ENCODE data around the gene SIX4. TPM values are rescaled to one million over a fixed set of nuclear protein-coding genes. Genes with fewer than 3 reads are reported as not detected.
"Not testable (repeated sequence)": the region's sequence is repeated elsewhere in the genome, so short reads cannot be mapped to it uniquely, and the experiment has no call there.

Gene SIX4
- polyA plus RNA-seq (ENCODE audit: insufficient read length), result 21.9 TPM

- peak; percentile 52 for DNase-seq (ENCODE audit: low read depth)
These were observed at the start of gene SIX4 for GRCh38 chr14:60723907-60724618. Gene SIX4 (minus strand): TSS chr14:60724351. CDS start chr14:60724074, 277 bp downstream.

GRCh38 chr14:60773558-60773957 lies 49.4 kb upstream of the SIX4 start:
- DNase-seq (ENCODE audit: low read depth), result no peak

GRCh38 chr14:60771117-60771516 lies 47.0 kb upstream of the SIX4 start:
- no peak for DNase-seq (ENCODE audit: low read depth)

GRCh38 chr14:60768602-60769001 lies 44.5 kb upstream of the SIX4 start:
- DNase-seq (ENCODE audit: low read depth), result no peak

GRCh38 chr14:60760644-60761364 lies 36.7 kb upstream of the SIX4 start:
- no peak for DNase-seq (ENCODE audit: low read depth)

GRCh38 chr14:60760209-60760608 lies 36.1 kb upstream of the SIX4 start:
- DNase-seq (ENCODE audit: low read depth), result no peak

- DNase-seq (ENCODE audit: low read depth), result no peak
These were observed 34.7 kb upstream of the SIX4 start for GRCh38 chr14:60758885-60759284.

- DNase-seq (ENCODE audit: low read depth), result no peak
These were observed 33.4 kb upstream of the SIX4 start for GRCh38 chr14:60757567-60758002.

- no peak for DNase-seq (ENCODE audit: low read depth)
These were observed 32.7 kb upstream of the SIX4 start for GRCh38 chr14:60756847-60757246.

- DNase-seq (ENCODE audit: low read depth), result no peak
These were observed 29.3 kb upstream of the SIX4 start for GRCh38 chr14:60753264-60754119.

GRCh38 chr14:60744566-60744965 lies 20.4 kb upstream of the SIX4 start:
- DNase-seq (ENCODE audit: low read depth), result no peak

GRCh38 chr14:60738843-60739508 lies 14.8 kb upstream of the SIX4 start:
- no peak for DNase-seq (ENCODE audit: low read depth)

GRCh38 chr14:60736494-60736893 lies 12.3 kb upstream of the SIX4 start:
- DNase-seq (ENCODE audit: low read depth), result no peak

- DNase-seq (ENCODE audit: low read depth), result no peak
These were observed 11.3 kb upstream of the SIX4 start for GRCh38 chr14:60735416-60735815.

- DNase-seq (ENCODE audit: low read depth), result peak; percentile 45
These were observed 10.5 kb upstream of the SIX4 start, which contains the start of gene MNAT1 for GRCh38 chr14:60734465-60735242. Gene MNAT1 (plus strand): TSS chr14:60734761. CDS start chr14:60734863, 102 bp downstream.

- no peak for DNase-seq (ENCODE audit: low read depth)
These were observed 8.8 kb upstream of the SIX4 start for GRCh38 chr14:60732840-60733483.

GRCh38 chr14:60731291-60731690 lies 7.1 kb upstream of the SIX4 start:
- not testable (repeated sequence) for DNase-seq (ENCODE audit: low read depth)

- no peak for DNase-seq (ENCODE audit: low read depth)
These were observed 840 bp downstream of the SIX4 start for GRCh38 chr14:60723116-60723906.

GRCh38 chr14:60722357-60723115 lies 1.6 kb downstream of the SIX4 start:
- no peak for DNase-seq (ENCODE audit: low read depth)

Measured in forelimb muscle (tissue), 1 donor.